ENCODE data around the gene IL1RAP.

IL1RAP gene

DNA sequence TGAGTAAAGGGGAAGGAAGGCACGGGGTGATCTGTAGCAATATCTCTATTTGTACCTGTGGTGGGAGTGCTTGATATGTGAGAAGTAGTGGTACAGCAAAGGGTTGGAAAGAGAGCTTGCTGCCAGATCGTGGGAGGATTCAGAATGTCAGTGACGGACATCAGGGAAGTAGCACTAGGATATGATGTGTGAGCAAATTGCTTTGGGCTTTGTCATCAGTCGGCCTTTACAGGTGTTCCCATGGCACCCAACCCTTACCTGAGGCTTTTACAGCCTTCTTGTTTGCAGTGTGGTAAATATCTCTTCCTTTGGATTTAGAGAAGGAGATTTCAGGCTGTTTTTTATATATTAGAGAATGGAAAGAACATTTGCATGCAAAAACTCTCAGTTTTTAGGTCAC, 29.8 kb downstream of the IL1RAP start:
- DNase-seq (ENCODE audit: low spot score) (no peak), ATAC-seq (ENCODE audit: low read depth) (peak; percentile 94)
- H3K9me3 ChIP-seq (ENCODE audit: severe bottlenecking), result no peaks in the 10 kb centered on the region
- H3K4me1 ChIP-seq (ENCODE audit: insufficient read depth, poor library complexity, severe bottlenecking), result peaks cover 15% of the 10 kb centered on the region
- TF ChIP-seq, protein P1, sequence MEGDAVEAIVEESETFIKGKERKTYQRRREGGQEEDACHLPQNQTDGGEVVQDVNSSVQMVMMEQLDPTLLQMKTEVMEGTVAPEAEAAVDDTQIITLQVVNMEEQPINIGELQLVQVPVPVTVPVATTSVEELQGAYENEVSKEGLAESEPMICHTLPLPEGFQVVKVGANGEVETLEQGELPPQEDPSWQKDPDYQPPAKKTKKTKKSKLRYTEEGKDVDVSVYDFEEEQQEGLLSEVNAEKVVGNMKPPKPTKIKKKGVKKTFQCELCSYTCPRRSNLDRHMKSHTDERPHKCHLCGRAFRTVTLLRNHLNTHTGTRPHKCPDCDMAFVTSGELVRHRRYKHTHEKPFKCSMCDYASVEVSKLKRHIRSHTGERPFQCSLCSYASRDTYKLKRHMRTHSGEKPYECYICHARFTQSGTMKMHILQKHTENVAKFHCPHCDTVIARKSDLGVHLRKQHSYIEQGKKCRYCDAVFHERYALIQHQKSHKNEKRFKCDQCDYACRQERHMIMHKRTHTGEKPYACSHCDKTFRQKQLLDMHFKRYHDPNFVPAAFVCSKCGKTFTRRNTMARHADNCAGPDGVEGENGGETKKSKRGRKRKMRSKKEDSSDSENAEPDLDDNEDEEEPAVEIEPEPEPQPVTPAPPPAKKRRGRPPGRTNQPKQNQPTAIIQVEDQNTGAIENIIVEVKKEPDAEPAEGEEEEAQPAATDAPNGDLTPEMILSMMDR (IDR thresholded peaks at IDR 0.05; ENCODE audit: poor library complexity, severe bottlenecking), result no peak
- H3K27ac ChIP-seq (ENCODE audit: poor library complexity, severe bottlenecking), result peak overlapping the region; percentile 40
- H3K27me3 ChIP-seq (ENCODE audit: insufficient read depth, poor library complexity, severe bottlenecking), result no peaks in the 10 kb centered on the region
- H3K36me3 ChIP-seq (ENCODE audit: low read depth), result peaks cover 28% of the 10 kb centered on the region
- no peak overlapping the region for H3K4me3 ChIP-seq (ENCODE audit: severe bottlenecking)

DNA sequence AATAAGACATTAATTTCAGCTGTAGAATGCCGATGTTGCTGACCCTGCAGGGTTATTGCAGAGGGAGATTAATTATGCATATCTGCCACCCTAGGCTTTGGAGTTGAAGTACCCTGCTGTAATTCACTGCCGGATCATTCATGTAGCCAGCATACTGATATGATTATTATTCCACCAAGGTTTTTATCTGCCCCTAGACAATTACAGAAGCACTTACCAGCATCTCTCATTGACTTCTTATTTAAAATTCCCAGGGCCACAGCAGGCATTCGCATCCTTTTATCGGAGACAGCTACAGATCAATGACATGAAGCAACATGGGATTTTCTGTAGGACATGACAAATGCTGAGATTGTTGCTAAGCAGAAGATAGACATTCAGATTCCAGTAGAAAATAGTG, 31.3 kb downstream of the IL1RAP start:
- Histone ChIP-seq H3K27me3 (ENCODE audit: insufficient read depth, poor library complexity, severe bottlenecking) (no peaks in the 10 kb centered on the region), H3K36me3 (ENCODE audit: low read depth) (peaks cover 30% of the 10 kb centered on the region), H3K4me3 (ENCODE audit: severe bottlenecking) (no peak overlapping the region), H3K27ac (ENCODE audit: poor library complexity, severe bottlenecking) (no peak overlapping the region), H3K9me3 (ENCODE audit: severe bottlenecking) (no peaks in the 10 kb centered on the region), H3K4me1 (ENCODE audit: insufficient read depth, poor library complexity, severe bottlenecking) (peaks cover 15% of the 10 kb centered on the region)
- DNase-seq (ENCODE audit: low spot score) (no peak), ATAC-seq (ENCODE audit: low read depth) (no peak)
- TF ChIP-seq, protein P1 (IDR thresholded peaks at IDR 0.05; ENCODE audit: poor library complexity, severe bottlenecking), result no peak

DNA sequence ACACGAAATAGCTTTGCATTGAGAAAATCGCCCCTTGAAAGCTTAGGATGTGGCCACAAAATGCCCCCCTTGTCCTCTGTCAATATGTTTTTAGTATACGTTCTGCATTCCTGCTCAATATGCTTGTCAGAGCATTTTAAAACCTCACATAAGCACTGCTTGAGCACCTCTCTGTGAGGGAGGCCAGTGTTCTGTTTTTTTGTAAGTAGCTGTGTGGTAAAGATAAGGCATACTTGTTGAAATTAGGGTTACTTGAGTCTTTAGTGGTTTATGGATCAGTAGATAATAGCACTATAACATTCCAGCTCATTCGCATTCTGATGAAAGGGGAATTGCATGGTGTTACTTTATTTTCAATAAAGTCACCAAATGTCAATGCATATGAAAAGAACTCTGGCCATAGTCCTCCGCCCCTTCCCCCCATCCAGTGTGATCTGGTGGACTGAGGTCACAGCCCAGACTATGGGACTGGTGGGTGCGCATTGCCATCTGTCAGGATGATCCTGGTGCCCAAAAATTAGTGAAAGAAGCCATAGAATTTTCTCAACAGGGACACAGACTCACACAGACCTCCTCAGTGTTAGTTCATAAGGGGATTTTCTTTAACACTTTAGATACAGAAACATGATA, 33.1 kb downstream of the IL1RAP start:
- no peak for DNase-seq (ENCODE audit: low spot score)
- TF ChIP-seq, protein P1 (IDR thresholded peaks at IDR 0.05; ENCODE audit: poor library complexity, severe bottlenecking), result no peak
- no peaks in the 10 kb centered on the region for H3K27me3 ChIP-seq (ENCODE audit: insufficient read depth, poor library complexity, severe bottlenecking)
- peaks cover 15% of the 10 kb centered on the region for H3K4me1 ChIP-seq (ENCODE audit: insufficient read depth, poor library complexity, severe bottlenecking)
- no peaks in the 10 kb centered on the region for H3K9me3 ChIP-seq (ENCODE audit: severe bottlenecking)
- no peak overlapping the region for H3K4me3 ChIP-seq (ENCODE audit: severe bottlenecking)
- H3K27ac ChIP-seq (ENCODE audit: poor library complexity, severe bottlenecking), result no peak overlapping the region
- no peak for ATAC-seq (ENCODE audit: low read depth)
- peaks cover 44% of the 10 kb centered on the region for H3K36me3 ChIP-seq (ENCODE audit: low read depth)

DNA sequence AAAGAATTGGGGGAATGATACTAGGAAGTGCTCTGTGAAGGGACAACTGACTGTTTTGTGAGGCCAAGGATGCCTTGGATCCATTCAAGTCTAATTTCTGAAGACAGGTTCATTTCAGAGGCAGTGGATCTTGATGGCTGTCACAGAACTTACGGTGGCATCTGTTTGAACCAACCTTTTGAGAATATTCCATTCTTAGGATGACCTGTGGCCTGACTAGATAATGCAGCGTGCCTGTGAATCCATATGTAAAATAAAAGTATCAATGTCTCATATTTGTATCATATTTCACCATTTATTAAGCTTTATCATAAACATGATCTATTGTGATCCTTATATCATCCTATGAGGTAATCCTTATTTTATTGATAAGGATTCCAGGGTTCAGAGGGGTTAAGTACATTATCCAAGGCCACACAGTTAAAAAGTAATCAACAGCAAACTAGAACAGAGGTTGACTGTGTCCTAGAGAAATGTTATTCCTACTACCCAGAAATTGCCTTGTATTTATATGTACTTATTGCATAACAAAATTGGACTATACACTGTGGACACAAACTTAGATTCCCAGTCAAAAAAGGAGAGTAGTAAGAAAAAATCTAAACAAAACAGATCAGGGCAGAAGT, 34.3 kb downstream of the IL1RAP start:
- Histone ChIP-seq H3K4me1 (ENCODE audit: insufficient read depth, poor library complexity, severe bottlenecking) (peaks cover 10% of the 10 kb centered on the region), H3K27me3 (ENCODE audit: insufficient read depth, poor library complexity, severe bottlenecking) (no peaks in the 10 kb centered on the region), H3K27ac (ENCODE audit: poor library complexity, severe bottlenecking) (no peak overlapping the region), H3K4me3 (ENCODE audit: severe bottlenecking) (no peak overlapping the region), H3K36me3 (ENCODE audit: low read depth) (peaks cover 54% of the 10 kb centered on the region), H3K9me3 (ENCODE audit: severe bottlenecking) (no peaks in the 10 kb centered on the region)
- TF ChIP-seq, protein P1 (IDR thresholded peaks at IDR 0.05; ENCODE audit: poor library complexity, severe bottlenecking), result no peak
- no peak for ATAC-seq (ENCODE audit: low read depth)
- DNase-seq (ENCODE audit: low spot score), result no peak

DNA sequence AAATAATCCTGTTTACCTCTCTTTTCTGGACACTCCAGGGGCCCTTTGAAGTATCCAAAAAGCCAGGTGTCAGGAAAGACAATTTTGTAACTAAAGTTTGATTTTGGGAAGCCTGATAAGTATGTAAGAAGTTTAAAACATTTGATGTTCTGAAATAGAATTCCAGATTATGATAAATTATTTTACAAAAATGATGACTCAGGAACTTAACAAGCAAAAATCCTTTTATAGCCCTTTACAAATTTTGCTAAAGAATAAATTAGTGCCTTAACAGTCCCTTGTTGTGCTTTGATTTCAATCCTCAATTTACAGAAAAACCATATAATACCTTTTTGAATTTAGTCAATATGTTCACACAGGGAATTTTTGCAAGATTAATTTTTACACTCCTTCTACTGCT, 38.1 kb downstream of the IL1RAP start:
- TF ChIP-seq, protein P1 (IDR thresholded peaks at IDR 0.05; ENCODE audit: poor library complexity, severe bottlenecking), result no peak
- H3K27me3 ChIP-seq (ENCODE audit: insufficient read depth, poor library complexity, severe bottlenecking), result no peaks in the 10 kb centered on the region
- no peaks in the 10 kb centered on the region for H3K4me1 ChIP-seq (ENCODE audit: insufficient read depth, poor library complexity, severe bottlenecking)
- H3K36me3 ChIP-seq (ENCODE audit: low read depth), result peaks cover 63% of the 10 kb centered on the region
- ATAC-seq (ENCODE audit: low read depth), result no peak
- no peak overlapping the region for H3K4me3 ChIP-seq (ENCODE audit: severe bottlenecking)
- no peaks in the 10 kb centered on the region for H3K9me3 ChIP-seq (ENCODE audit: severe bottlenecking)
- DNase-seq (ENCODE audit: low spot score), result no peak
- H3K27ac ChIP-seq (ENCODE audit: poor library complexity, severe bottlenecking), result no peak overlapping the region
